K562 (cell line): Measurements from ENCODE around the gene MVP. TPM values are rescaled to one million over a fixed set of nuclear protein-coding genes. Genes with fewer than 3 reads are reported as not detected.
A peak's percentile ranks its signal among the peaks of the same experiment; 100 is the strongest.

ENCODE experiments used
- ATAC-seq: fragments of 200-7000 bp; cut with Tn5 transposase; 3 replicates; pipeline ENCODE4 v1.9.1; 2020; ENCODE audit warnings: moderate library complexity
- BruUV-seq: library from RNA; stranded (reverse); fragments of 400-500 nt; replicated peaks from 2 replicates; lab custom pipeline; 2021; lab: Mats Ljungman, UMichigan
- CTCF ChIA-PET: fragments of 300-600 bp; formaldehyde crosslinking; extraction: SDS; loops from one replicate; lab custom pipeline; 2021; ENCODE audit warnings: low intra/inter-chr PET ratio; lab: Yijun Ruan, JAX
- POLR2A ChIA-PET: fragments of 300-600, 350-650 bp; sonication (Branson Sonifier 250); formaldehyde crosslinking; extraction: SDS; loops from one replicate; lab custom pipeline; 2021; ENCODE audit warnings: antibody characterized with exemption, inconsistent platforms; lab: Yijun Ruan, JAX
- DNase-seq, 4 experiments: peaks; one replicate each; pipeline versions ENCODE4 v3.0.0 to v3.0.0-alpha.2; 2011 to 2018; ENCODE audit warnings: low spot score in 3 of 4, mixed read lengths in 3 of 4; ENCODE audit errors: extremely low read depth in 1 of 4
- FAIRE-seq: peaks from 2 replicates; lab custom pipeline; 2011; peaks lifted over from hg19 to GRCh38; lab: Jason Lieb, UNC
- H2AFZ ChIP-seq: 2 replicates; pipeline ENCODE4 v1.6.0; 2011; ENCODE audit warnings: low read depth, low read length, control low read depth, inconsistent platforms
- H3K27ac ChIP-seq: fragments of 200-600 bp; 3 replicates; pipeline ENCODE4 v1.8.0; 2011; ENCODE audit warnings: low read depth, mild to moderate bottlenecking, control low read depth, inconsistent platforms, low read length, moderate library complexity, mixed read lengths; ENCODE audit errors: extremely low read depth
- H3K27me3 ChIP-seq, 2 experiments: fragments of 300-600 bp in 1 of 2; 2 replicates in 1 of 2; 3 replicates in 1 of 2; pipeline versions ENCODE4 v1.6.0 to v1.8.0; 2011; ENCODE audit warnings: inconsistent platforms in 2 of 2, low read length in 2 of 2, mild to moderate bottlenecking in 1 of 2, mixed read lengths in 1 of 2, moderate library complexity in 1 of 2; ENCODE audit not compliant: control insufficient read depth in 2 of 2, insufficient read depth in 2 of 2
- H3K36me3 ChIP-seq: fragments of 300-600 bp; 3 replicates; pipeline ENCODE4 v1.8.0; 2011; ENCODE audit warnings: mild to moderate bottlenecking, low read length, inconsistent platforms; ENCODE audit not compliant: control insufficient read depth, insufficient read depth
- H3K4me1 ChIP-seq, 2 experiments: fragments of 200-600 bp in 1 of 2; replicated peaks in 1 of 2; 2 replicates in 1 of 2; 3 replicates in 1 of 2; pipeline versions ENCODE4 v1.5.1 to v1.8.0; 2011; ENCODE audit warnings: inconsistent platforms in 2 of 2, low read length in 2 of 2, mild to moderate bottlenecking in 1 of 2, mixed read lengths in 1 of 2, moderate library complexity in 1 of 2; ENCODE audit not compliant: control insufficient read depth in 2 of 2, insufficient read depth in 2 of 2
- H3K4me2 ChIP-seq: 2 replicates; pipeline ENCODE4 v1.6.1; 2011; ENCODE audit warnings: low read length, control low read depth, inconsistent platforms, mixed read lengths; ENCODE audit not compliant: insufficient read depth
- H3K4me3 ChIP-seq: fragments of 200-600 bp; sonication (generic), shearing (Covaris generic); 2 replicates; pipeline ENCODE4 v1.5.1; 2016; ENCODE audit warnings: control low read depth, inconsistent platforms
- H3K79me2 ChIP-seq: fragments of 200-600 bp; 3 replicates; pipeline ENCODE4 v1.8.0; 2011; ENCODE audit warnings: low read length, inconsistent platforms; ENCODE audit not compliant: control insufficient read depth, insufficient read depth
- H3K9ac ChIP-seq, 2 experiments: 2 replicates each; pipeline versions ENCODE4 v1.6.0 to v1.6.1; 2011; ENCODE audit warnings: low read depth in 2 of 2, low read length in 2 of 2, control low read depth in 1 of 2, inconsistent platforms in 1 of 2, mild to moderate bottlenecking in 1 of 2, mixed read lengths in 1 of 2; ENCODE audit not compliant: insufficient read depth in 1 of 2
- H3K9me1 ChIP-seq: one replicate; pipeline ENCODE4 v1.6.0; 2011; ENCODE audit warnings: inconsistent platforms, mild to moderate bottlenecking, low read length, moderate library complexity; ENCODE audit not compliant: control insufficient read depth, insufficient read depth
- H3K9me3 ChIP-seq: replicated peaks from 2 replicates; pipeline ENCODE4 v1.5.1; 2011; ENCODE audit warnings: low read depth, low read length, inconsistent platforms; ENCODE audit not compliant: control insufficient read depth, insufficient read depth
- H4K20me1 ChIP-seq: replicated peaks from 2 replicates; pipeline ENCODE4 v1.6.1; 2011; ENCODE audit warnings: low read length, inconsistent platforms, mixed read lengths; ENCODE audit not compliant: control insufficient read depth, insufficient read depth
- KAT8 ChIP-seq: fragments of 450-650 bp; IDR thresholded peaks from 2 replicates; pipeline ENCODE4 v1.6.1; 2016; ENCODE audit warnings: low read depth, mild to moderate bottlenecking
- NR2C2 ChIP-seq, 2 experiments: fragments of 200-800 bp in 1 of 2; sonication (Bioruptor generic) in 1 of 2; sonication (generic) in 1 of 2; formaldehyde crosslinking in 1 of 2; IDR thresholded peaks; 2 replicates each; pipeline versions ENCODE4 v1.6.1 to v1.8.0; 2016 to 2022; ENCODE audit warnings: mild to moderate bottlenecking in 1 of 2, missing compliant biosample characterization in 1 of 2, missing genetic modification characterization in 1 of 2, missing genetic modification reagents in 1 of 2
- POLR2G ChIP-seq: fragments of 200-400 bp; formaldehyde crosslinking; IDR thresholded peaks from 2 replicates; pipeline ENCODE4 v1.6.1; 2017; ENCODE audit warnings: low read depth, mild to moderate bottlenecking, antibody characterized with exemption, low read length, moderate library complexity
- RBFOX2 ChIP-seq: fragments of 200-400 bp; formaldehyde crosslinking; IDR thresholded peaks from 2 replicates; pipeline ENCODE4 v1.6.1; 2017; ENCODE audit warnings: low read depth, mild to moderate bottlenecking, low read length, moderate library complexity
- WGBS: fragments of 100-300 bp; shearing (Covaris generic); methylation state at CpG from one replicate; pipeline ENCODE4 v1.1.6; 2016; ENCODE audit warnings: low coverage, mixed read lengths; ENCODE audit not compliant: insufficient coverage; ENCODE audit errors: missing lambda C conversion rate; 5-methylcytosine and 5-hydroxymethylcytosine counted together
- in situ Hi-C: fragments of 300-500 bp; cut with MboI; formaldehyde crosslinking; loops from 4 replicates; pipeline ENCODE4 v1.15.0; 2018; ENCODE audit warnings: inconsistent platforms, mixed read lengths
- intact Hi-C: fragments of 100-400 bp; cut with micrococcal nuclease; formaldehyde crosslinking; loops from 2 replicates; pipeline ENCODE4 v1.14.2; 2022
- polyA plus RNA-seq, 8 experiments: library from polyadenylated mRNA; depleted of rRNA in 4 of 8; stranded (reverse) in 5 of 8; unstranded in 3 of 8; fragments of >200 nt; fragmentation: Nextera tagmentation in 2 of 8; fragmentation: Illumina TruSeq in 1 of 8; extraction: Ambion mirVana in 2 of 8; extraction: Trizol in 1 of 8; gene quantifications; 2 replicates each; pipeline versions ENCODE4 v1.2.1 to v1.2.3, GENCODE V29; 2011 to 2014; ENCODE audit warnings: inconsistent platforms in 1 of 8, missing spikeins in 1 of 8
- total RNA-seq, 7 experiments: library from RNA; depleted of rRNA in 6 of 7; stranded (reverse); fragments of >200 nt in 6 of 7; fragmentation: Illumina TruSeq in 2 of 7; extraction: Trizol in 2 of 7; gene quantifications; 2 replicates each; pipeline versions ENCODE4 v1.2.1 to v1.2.3, GENCODE V29; 2011 to 2021; ENCODE audit warnings: low replicate concordance in 1 of 7

MVP gene
- total and polyA plus RNA-seq, 9 of the 15 experiments (the other 6 are each of a cell fraction or from before 2014, with no cell fraction given) = 0.39 to 1.9 (median 0.76) TPM; not detected in 2

- H3K79me2 ChIP-seq = peaks cover 21% of the 10 kb centered on the region
- TF ChIP-seq POLR2G (peak; percentile 54), KAT8 (no peak), NR2C2 (CRISPR knock-in tag; IDR thresholded peaks at IDR 0.05) (no peak), NR2C2 (tag; IDR thresholded peaks at IDR 0.05) (peak; percentile 30; the same call in 1 of the 2 replicates), RBFOX2 (peak; percentile 46; the same call in 1 of the 2 replicates)
- peaks cover 23% of the 10 kb centered on the region for H3K36me3 ChIP-seq
- DNase-seq (no peak), FAIRE-seq (no peak), ATAC-seq (no peak)
- H4K20me1 ChIP-seq = no peaks in the 10 kb centered on the region; the same call in 1 of the 2 replicates
- H3K4me3 ChIP-seq = peak overlapping the region; percentile 31; the same call in 1 of the 2 replicates
- H3K9ac ChIP-seq = peak overlapping the region in 1 of 2 experiments; percentile 54; a peak in 2 of 4 replicates
- H3K27ac ChIP-seq = no peak overlapping the region
- no peak overlapping the region for H2AFZ ChIP-seq
- H3K9me1 ChIP-seq = peaks cover 3% of the 10 kb centered on the region
- in situ Hi-C loops (no loop called here), intact Hi-C loops (no loop called here)
- peaks cover 22 to 53% of the 10 kb centered on the region in 2 experiments for H3K4me1 ChIP-seq
- no peaks in the 10 kb centered on the region for H3K27me3 ChIP-seq
- 72% methylated on average over 10 of the region's 11 CpGs for WGBS
- H3K4me2 ChIP-seq = peak overlapping the region; percentile 57
- CTCF ChIA-PET = no interaction called here
- BruUV-seq = no TSS peak
- no peaks in the 10 kb centered on the region for H3K9me3 ChIP-seq
- POLR2A ChIA-PET = interaction anchor here (1.1 to 1.6 kb wide), 2 partner anchors 9 to 86 kb away, joined by 3 to 5 read pairs; no protein-coding TSS in a partner anchor
Measured at GRCh38 chr16:29820730-29821642, 724 bp downstream of the MVP start.
